ENCODE results near the gene TMEM258. TPM values are rescaled to one million over a fixed set of nuclear protein-coding genes. Genes with fewer than 3 reads are reported as not detected.

TMEM258 gene
- total and polyA plus RNA-seq, 10 donors: 52.4 to 185 (median 80.0) TPM

DNA sequence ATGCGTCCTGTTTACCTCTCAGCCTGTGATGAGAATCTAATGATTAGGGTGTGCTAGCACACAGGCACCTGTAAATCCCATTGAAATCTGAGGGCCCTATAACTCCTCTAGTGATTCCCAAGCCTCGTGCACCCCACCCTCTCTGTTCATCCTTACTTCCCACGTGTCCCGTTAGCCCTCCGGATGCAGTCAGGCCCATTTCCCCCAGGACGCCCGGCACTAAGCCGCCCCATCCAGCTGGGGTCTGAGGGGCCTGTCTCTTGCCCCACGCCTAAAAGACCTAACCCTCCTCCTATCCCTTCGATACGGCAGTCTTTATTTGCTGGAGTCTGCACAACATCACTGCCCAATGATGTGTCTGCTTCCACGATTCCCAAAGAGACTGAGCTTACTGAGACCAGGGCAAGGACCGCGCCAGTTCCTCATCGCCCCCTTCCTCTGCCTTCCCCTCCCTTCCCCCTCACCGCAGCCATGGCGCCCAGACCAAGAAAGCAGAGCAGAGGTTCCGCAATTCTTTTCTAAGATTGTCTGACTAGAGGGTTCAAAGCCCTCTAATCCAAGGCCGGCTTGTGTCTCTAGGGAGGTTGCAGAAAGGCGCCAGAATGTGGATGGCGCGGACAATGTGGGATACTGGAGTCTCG, 34.7 kb upstream of the TMEM258 start:
- Histone ChIP-seq H3K9me3 (no peaks in the 10 kb centered on the region), H3K4me1 (peaks cover 8 to 57% (median 29%) of the 10 kb centered on the region in 6 donors), H3K27ac (peak overlapping the region in 7 of 8 donors; percentile 12 to 88 (median 71)), H3K4me3 (peak overlapping the region; percentile 45 to 75 (median 58)), H3K36me3 (no peaks in the 10 kb centered on the region), H3K27me3 (replicated peaks in 1 of 7) (peaks cover 0 to 28% (median 6%) of the 10 kb centered on the region in 7 donors)
- TF ChIP-seq, protein P1, sequence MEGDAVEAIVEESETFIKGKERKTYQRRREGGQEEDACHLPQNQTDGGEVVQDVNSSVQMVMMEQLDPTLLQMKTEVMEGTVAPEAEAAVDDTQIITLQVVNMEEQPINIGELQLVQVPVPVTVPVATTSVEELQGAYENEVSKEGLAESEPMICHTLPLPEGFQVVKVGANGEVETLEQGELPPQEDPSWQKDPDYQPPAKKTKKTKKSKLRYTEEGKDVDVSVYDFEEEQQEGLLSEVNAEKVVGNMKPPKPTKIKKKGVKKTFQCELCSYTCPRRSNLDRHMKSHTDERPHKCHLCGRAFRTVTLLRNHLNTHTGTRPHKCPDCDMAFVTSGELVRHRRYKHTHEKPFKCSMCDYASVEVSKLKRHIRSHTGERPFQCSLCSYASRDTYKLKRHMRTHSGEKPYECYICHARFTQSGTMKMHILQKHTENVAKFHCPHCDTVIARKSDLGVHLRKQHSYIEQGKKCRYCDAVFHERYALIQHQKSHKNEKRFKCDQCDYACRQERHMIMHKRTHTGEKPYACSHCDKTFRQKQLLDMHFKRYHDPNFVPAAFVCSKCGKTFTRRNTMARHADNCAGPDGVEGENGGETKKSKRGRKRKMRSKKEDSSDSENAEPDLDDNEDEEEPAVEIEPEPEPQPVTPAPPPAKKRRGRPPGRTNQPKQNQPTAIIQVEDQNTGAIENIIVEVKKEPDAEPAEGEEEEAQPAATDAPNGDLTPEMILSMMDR (IDR thresholded peaks at IDR 0.05 in 8 of 11, conservative IDR thresholded peaks at IDR 0.05 in 3 of 11): no peak
- TF ChIP-seq POLR2AphosphoS5 (IDR thresholded peaks at IDR 0.05) (no peak), POLR2A (IDR thresholded peaks at IDR 0.05) (no peak)
- intact Hi-C loops (cut with DNase I; ENCODE audit: low total_unique reads): no loop called here
- 14 to 24% (median 20%) methylated on average over 22 to 23 of the region's 23 CpGs for WGBS, 5 donors
- peak; percentile 81 for DNase-seq

DNA sequence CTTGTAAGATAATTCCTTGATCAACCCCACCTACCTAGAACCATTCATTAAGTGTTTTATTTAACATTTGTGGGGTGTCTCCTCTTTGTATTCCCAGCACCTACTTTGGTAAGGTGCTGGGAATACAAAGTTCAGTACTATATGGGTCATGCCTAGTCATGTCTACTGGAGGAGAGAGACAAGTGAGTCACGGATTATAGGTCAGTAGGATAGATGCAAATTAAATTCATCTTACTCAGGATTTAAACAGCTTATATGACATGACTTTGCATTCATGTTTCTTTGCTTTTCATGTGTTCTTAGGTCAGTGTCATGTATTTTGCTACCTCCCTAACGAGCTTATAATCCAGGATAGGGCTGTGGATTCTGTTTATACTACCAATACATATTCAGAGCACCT, 27.8 kb upstream of the TMEM258 start:
- no peaks in the 10 kb centered on the region for H3K9me3 ChIP-seq
- H3K4me3 ChIP-seq: no peak overlapping the region
- H3K4me1 ChIP-seq: peaks cover 3 to 29% (median 20%) of the 10 kb centered on the region in 6 donors
- H3K27ac ChIP-seq: no peak overlapping the region
- intact Hi-C loops (cut with DNase I; ENCODE audit: low total_unique reads): no loop called here
- no peak for DNase-seq
- no peak for TF ChIP-seq POLR2A (IDR thresholded peaks at IDR 0.05)
- TF ChIP-seq, protein P1 (IDR thresholded peaks at IDR 0.05 in 8 of 11, conservative IDR thresholded peaks at IDR 0.05 in 3 of 11): no peak
- no peak for TF ChIP-seq POLR2AphosphoS5 (IDR thresholded peaks at IDR 0.05)
- H3K27me3 ChIP-seq (replicated peaks in 1 of 7): peaks cover 0 to 25% (median 8%) of the 10 kb centered on the region in 7 donors
- H3K36me3 ChIP-seq: no peaks in the 10 kb centered on the region
- WGBS, 5 donors: 80 to 93% (median 87%) methylated on average over 2 of the region's 2 CpGs

DNA sequence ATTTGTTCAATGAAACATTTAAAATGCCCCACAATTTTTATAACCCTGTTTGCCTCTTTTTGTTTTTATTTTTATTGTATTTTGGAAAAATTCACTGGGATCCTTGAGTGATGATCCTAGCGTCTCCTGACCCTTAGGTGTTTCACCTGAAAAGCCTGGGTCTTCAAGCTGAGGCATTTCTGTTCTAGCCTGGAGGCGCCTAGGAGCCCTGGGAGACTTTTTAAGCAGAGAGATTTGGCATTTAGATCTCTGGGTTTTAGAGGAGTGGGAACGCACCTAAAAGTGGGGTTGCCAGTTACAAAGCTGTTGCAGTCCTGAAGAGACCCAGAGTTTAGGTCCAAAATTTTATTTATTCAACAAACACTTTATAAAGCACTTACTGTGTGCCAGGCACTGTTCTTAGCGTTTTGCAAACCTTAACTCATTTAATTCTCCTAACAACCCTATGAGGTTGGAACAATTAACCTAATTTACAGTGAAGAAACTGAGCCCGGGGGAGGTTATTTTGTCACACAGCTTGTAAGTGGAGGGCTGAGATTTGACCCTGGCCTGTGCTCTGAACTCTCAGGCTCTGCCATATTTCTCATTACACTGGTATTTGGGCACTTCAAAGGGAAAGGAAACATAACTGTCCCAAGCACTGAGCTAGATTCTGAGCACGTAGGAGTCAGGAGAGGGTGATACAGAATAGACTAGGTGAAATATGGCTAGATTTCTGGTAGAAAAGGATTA, 25.2 kb upstream of the TMEM258 start:
- H3K27me3 ChIP-seq (replicated peaks in 1 of 7): peaks cover 0 to 34% (median 8%) of the 10 kb centered on the region in 7 donors
- WGBS, 5 donors: 81 to 87% (median 85%) methylated on average over 6 of the region's 6 CpGs
- no peak for DNase-seq
- intact Hi-C loops (cut with DNase I; ENCODE audit: low total_unique reads): no loop called here
- peak overlapping the region in 7 of 8 donors; percentile 87 to 95 (median 92) for H3K27ac ChIP-seq
- no peak for TF ChIP-seq POLR2A (IDR thresholded peaks at IDR 0.05)
- no peaks in the 10 kb centered on the region for H3K9me3 ChIP-seq
- no peaks in the 10 kb centered on the region for H3K36me3 ChIP-seq
- peaks cover 3 to 39% (median 26%) of the 10 kb centered on the region in 6 donors for H3K4me1 ChIP-seq
- peak overlapping the region in 7 of 8 donors; percentile 56 to 85 (median 70) for H3K4me3 ChIP-seq

DNA sequence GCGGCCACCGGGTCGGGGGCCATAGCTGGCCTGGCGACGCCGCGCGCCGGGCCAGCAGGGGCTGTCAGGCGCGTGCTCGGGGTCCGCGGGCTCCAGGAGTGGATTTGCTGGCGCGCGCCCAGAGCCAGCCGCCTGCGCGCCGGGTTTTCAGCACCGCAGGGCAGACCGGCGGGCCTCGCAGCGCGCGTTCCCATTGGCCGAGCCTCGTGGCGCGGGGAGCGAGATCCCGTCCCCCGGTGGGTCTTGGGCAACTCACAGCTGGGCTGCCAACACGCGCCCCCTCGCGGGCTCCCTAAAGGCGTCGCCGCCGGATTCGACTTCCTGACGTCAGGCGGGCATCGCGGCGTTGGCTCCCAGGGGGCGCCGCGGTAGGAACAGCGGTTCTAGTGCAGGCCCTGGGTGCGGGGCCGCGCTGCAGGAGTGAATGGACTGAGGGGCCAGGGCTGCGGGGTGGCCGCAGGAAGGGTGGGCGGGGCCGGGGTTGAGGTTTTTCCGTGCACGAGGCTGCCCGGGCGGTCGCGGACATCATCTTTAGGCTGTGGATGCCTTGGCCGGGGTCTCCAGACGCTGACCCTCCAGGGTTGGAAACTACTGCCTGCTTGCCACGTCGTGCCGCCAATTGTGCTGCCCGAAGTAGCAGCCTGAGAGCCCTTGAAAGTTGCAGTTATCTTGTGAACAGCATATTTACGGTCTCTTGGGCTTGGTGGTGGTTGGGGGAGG, 24.5 kb upstream of the TMEM258 start, which contains the start of gene FADS1:
Gene FADS1, minus strand, starts transcription at position 268 of the 720 bp plus-strand sequence. Its CDS starts 74 bp downstream, at position 194.
- TF ChIP-seq POLR2A (IDR thresholded peaks at IDR 0.05) (no peak), POLR2AphosphoS5 (IDR thresholded peaks at IDR 0.05) (peak; percentile 63 to 89 (median 84))
- TF ChIP-seq, protein P1 (IDR thresholded peaks at IDR 0.05 in 8 of 11, conservative IDR thresholded peaks at IDR 0.05 in 3 of 11): peak in 10 of 11 experiments; percentile 14 to 78 (median 58)
- 0 to 1% (median 1%) methylated on average over 26 to 73 of the region's 73 CpGs for WGBS, 5 donors
- Histone ChIP-seq H3K27ac (peak within 1 kb of the TSS; percentile 77 to 95 (median 92)), H3K4me3 (peak within 1 kb of the TSS; percentile 56 to 85 (median 70)), H3K36me3 (peaks cover 0 to 7% (median 0%) of the 10 kb centered on the region in 6 donors), H3K9me3 (no peaks in the 10 kb centered on the region), H3K27me3 (replicated peaks in 1 of 7) (peaks cover 0 to 34% (median 8%) of the 10 kb centered on the region in 7 donors), H3K4me1 (peaks cover 3 to 39% (median 26%) of the 10 kb centered on the region in 6 donors)
- intact Hi-C loops (cut with DNase I; ENCODE audit: low total_unique reads): no loop called here
- peak; percentile 92 for DNase-seq
